ENCODE measurements around the gene VPS26C.
A peak's percentile ranks its signal among the peaks of the same experiment; 100 is the strongest.

The VPS26C gene

GRCh38 chr21:37259426-37259825, 7.7 kb downstream of the VPS26C start:
- Histone ChIP-seq H3K36me3 (no peaks in the 10 kb centered on the region), H3K9me3 (no peaks in the 10 kb centered on the region), H3K4me1 (ENCODE audit: control insufficient read depth in 1 of 2, insufficient read depth in 1 of 2, low read depth in 1 of 2, low read length in 1 of 2) (peaks cover 36 to 41% of the 10 kb centered on the region in 2 experiments), H3K27ac (peak overlapping the region; percentile 90), H3K27me3 (no peaks in the 10 kb centered on the region), H3K4me3 (ENCODE audit: low read depth in 1 of 2, low read length in 1 of 2) (no peak overlapping the region)
- TF ChIP-seq CTCF (IDR thresholded peaks at IDR 0.05) = no peak

GRCh38 chr21:37257967-37258877, 8.9 kb downstream of the VPS26C start:
- Histone ChIP-seq H3K27me3 (no peaks in the 10 kb centered on the region), H3K4me1 (ENCODE audit: control insufficient read depth in 1 of 2, insufficient read depth in 1 of 2, low read depth in 1 of 2, low read length in 1 of 2) (peaks cover 33% of the 10 kb centered on the region in 2 experiments), H3K4me3 (ENCODE audit: low read depth in 1 of 2, low read length in 1 of 2) (peak overlapping the region; percentile 83 to 86), H3K36me3 (no peaks in the 10 kb centered on the region), H3K27ac (peak overlapping the region; percentile 90), H3K9me3 (no peaks in the 10 kb centered on the region)
- TF ChIP-seq CTCF (IDR thresholded peaks at IDR 0.05) = no peak

GRCh38 chr21:37257511-37257966, 9.6 kb downstream of the VPS26C start:
- TF ChIP-seq CTCF (IDR thresholded peaks at IDR 0.05) = no peak
- H3K36me3 ChIP-seq = no peaks in the 10 kb centered on the region
- no peaks in the 10 kb centered on the region for H3K9me3 ChIP-seq
- H3K27ac ChIP-seq = peak overlapping the region; percentile 90
- no peaks in the 10 kb centered on the region for H3K27me3 ChIP-seq
- peak overlapping the region; percentile 83 to 86 for H3K4me3 ChIP-seq (ENCODE audit: low read depth in 1 of 2, low read length in 1 of 2)
- H3K4me1 ChIP-seq (ENCODE audit: control insufficient read depth in 1 of 2, insufficient read depth in 1 of 2, low read depth in 1 of 2, low read length in 1 of 2) = peaks cover 29 to 32% of the 10 kb centered on the region in 2 experiments

GRCh38 chr21:37253991-37254390, 13.1 kb downstream of the VPS26C start:
- Histone ChIP-seq H3K4me3 (ENCODE audit: low read depth in 1 of 2, low read length in 1 of 2) (no peak overlapping the region), H3K4me1 (ENCODE audit: control insufficient read depth in 1 of 2, insufficient read depth in 1 of 2, low read depth in 1 of 2, low read length in 1 of 2) (peaks cover 44 to 46% of the 10 kb centered on the region in 2 experiments), H3K9me3 (no peaks in the 10 kb centered on the region), H3K36me3 (no peaks in the 10 kb centered on the region), H3K27ac (no peak overlapping the region), H3K27me3 (no peaks in the 10 kb centered on the region)
- TF ChIP-seq CTCF (IDR thresholded peaks at IDR 0.05) = no peak

- TF ChIP-seq CTCF (IDR thresholded peaks at IDR 0.05) = no peak
Observed at GRCh38 chr21:37251294-37251634, 15.9 kb downstream of the VPS26C start.

More at GRCh38 chr21:37251294-37251634, 15.9 kb downstream of the VPS26C start:
- Histone ChIP-seq H3K27ac (peak overlapping the region; percentile 71), H3K27me3 (no peaks in the 10 kb centered on the region), H3K4me1 (ENCODE audit: control insufficient read depth in 1 of 2, insufficient read depth in 1 of 2, low read depth in 1 of 2, low read length in 1 of 2) (peaks cover 19 to 20% of the 10 kb centered on the region in 2 experiments), H3K4me3 (ENCODE audit: low read depth in 1 of 2, low read length in 1 of 2) (no peak overlapping the region), H3K36me3 (no peaks in the 10 kb centered on the region), H3K9me3 (no peaks in the 10 kb centered on the region)
